Osteoblast (primary cell): Measurements from ENCODE around the gene ANXA9. TPM values are rescaled to one million over a fixed set of nuclear protein-coding genes. Genes with fewer than 3 reads are reported as not detected.

Experiments used
- DNase-seq: peaks from one replicate; pipeline ENCODE4 v3.0.0; 2011; ENCODE audit warnings: low spot score, mixed read lengths; ENCODE audit not compliant: insufficient read length; ENCODE audit errors: missing footprints
- H2AFZ ChIP-seq: 2 replicates; pipeline ENCODE4 v1.6.0; 2011; ENCODE audit warnings: mild to moderate bottlenecking, low read length
- H3K27ac ChIP-seq: 2 replicates; pipeline ENCODE4 v1.5.1; 2011; ENCODE audit warnings: mild to moderate bottlenecking, low read depth, low read length, moderate library complexity
- H3K27me3 ChIP-seq: 2 replicates; pipeline ENCODE4 v1.6.0; 2012; ENCODE audit warnings: mild to moderate bottlenecking, control low read depth, inconsistent platforms, low read length, moderate library complexity; ENCODE audit not compliant: insufficient read depth
- H3K36me3 ChIP-seq: 2 replicates; pipeline ENCODE4 v1.5.1; 2011; ENCODE audit warnings: mild to moderate bottlenecking, low read length, control low read depth, moderate library complexity; ENCODE audit not compliant: insufficient read depth
- H3K4me1 ChIP-seq: 2 replicates; pipeline ENCODE4 v1.5.1; 2011; ENCODE audit warnings: mild to moderate bottlenecking, low read length, control low read depth, moderate library complexity; ENCODE audit not compliant: insufficient read depth
- H3K4me2 ChIP-seq: 2 replicates; pipeline ENCODE4 v1.6.0; 2011; ENCODE audit warnings: mild to moderate bottlenecking, low read length; ENCODE audit not compliant: insufficient read depth
- H3K4me3 ChIP-seq: fragments of 200-600 bp; sonication (generic); 3 replicates; pipeline ENCODE4 v1.5.1; 2012; ENCODE audit warnings: mild to moderate bottlenecking, low read length, inconsistent platforms; ENCODE audit not compliant: insufficient read depth
- H3K79me2 ChIP-seq: 2 replicates; pipeline ENCODE4 v1.6.0; 2012; ENCODE audit warnings: mild to moderate bottlenecking, low read length, control low read depth, inconsistent platforms; ENCODE audit not compliant: insufficient read depth
- H3K9me3 ChIP-seq: 2 replicates; pipeline ENCODE4 v1.5.1; 2011; ENCODE audit warnings: low read depth, low read length, control low read depth
- H4K20me1 ChIP-seq: 2 replicates; pipeline ENCODE4 v1.6.0; 2012; ENCODE audit warnings: mild to moderate bottlenecking, low read length, control low read depth; ENCODE audit not compliant: insufficient read depth
- CTCF ChIP-seq: IDR thresholded peaks from 2 replicates; pipeline ENCODE4 v1.5.1; 2011; ENCODE audit warnings: mild to moderate bottlenecking, low read depth, low read length, moderate library complexity; ENCODE audit errors: extremely low read depth
- total RNA-seq: library from RNA; depleted of rRNA; stranded (reverse); fragments of >200 nt; gene quantifications from 2 replicates; pipeline ENCODE4 v1.2.3, GENCODE V29; 2012

ANXA9 gene
- total RNA-seq, 1 donor = under 0.01 TPM

- no peak for TF ChIP-seq CTCF
- Histone ChIP-seq H3K79me2 (peaks cover 30% of the 10 kb centered on the region), H2AFZ (peak overlapping the region; percentile 82), H3K4me3 (peak overlapping the region; percentile 99), H3K4me2 (peak overlapping the region; percentile 92), H4K20me1 (no peaks in the 10 kb centered on the region), H3K9me3 (no peaks in the 10 kb centered on the region), H3K27ac (peak overlapping the region; percentile 91), H3K36me3 (no peaks in the 10 kb centered on the region), H3K27me3 (no peaks in the 10 kb centered on the region), H3K4me1 (peaks cover 39% of the 10 kb centered on the region)
- DNase-seq = no peak
Measured at GRCh38 chr1:151007853-151008243, 25.8 kb downstream of the ANXA9 start.

DNA sequence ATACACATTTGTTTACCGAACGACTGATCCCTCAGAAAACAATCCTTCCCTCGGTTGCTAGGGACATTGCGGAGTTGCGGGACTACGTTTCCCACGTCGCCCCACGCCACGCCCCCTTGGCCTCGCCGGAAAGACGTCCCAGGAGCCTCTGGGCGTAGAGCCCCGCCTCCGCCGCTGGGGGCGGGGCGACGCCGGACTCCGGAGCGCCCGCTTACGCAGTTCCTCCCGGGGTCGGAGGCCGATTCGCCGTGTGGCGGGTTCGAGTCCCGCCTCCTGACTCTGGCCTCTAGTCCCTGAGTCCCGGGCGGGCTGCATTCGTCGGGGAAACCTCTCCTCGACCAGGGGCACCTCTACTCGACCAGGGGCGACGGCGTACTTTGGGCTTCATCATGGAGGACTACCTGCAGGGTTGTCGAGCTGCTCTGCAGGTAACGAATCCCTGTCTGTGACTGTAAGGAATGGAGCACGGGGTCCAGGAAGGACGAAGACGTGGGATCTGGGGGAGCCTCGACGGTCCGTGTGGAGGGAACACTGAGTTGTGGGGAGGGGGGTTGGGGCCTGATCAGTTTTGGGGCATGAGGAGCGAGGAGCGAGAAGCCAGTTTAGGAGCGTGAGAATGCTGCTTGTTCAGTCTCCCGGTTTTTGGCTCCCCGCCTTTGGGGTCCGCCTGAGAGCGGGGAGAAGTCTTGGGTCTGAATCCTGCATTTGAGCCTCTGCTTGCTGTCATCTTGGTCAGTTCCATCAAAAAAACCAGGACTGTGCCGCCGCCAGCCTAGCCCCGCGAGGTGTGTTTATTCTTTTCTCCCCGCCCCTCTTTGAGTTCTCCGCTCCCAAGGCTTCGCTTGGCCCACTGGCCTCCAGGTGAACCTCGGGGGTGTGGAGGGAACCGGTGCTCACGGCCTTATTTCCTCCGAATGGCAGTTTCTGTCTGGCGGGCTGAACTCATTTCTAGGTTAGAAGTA is 26.4 kb downstream of the ANXA9 start, which contains the start of gene PRUNE1:
Gene PRUNE1, plus strand, starts transcription at position 206 of the 962 bp plus-strand sequence. Its CDS starts 184 bp downstream, at position 390.
- DNase-seq = peak; percentile 97
- Histone ChIP-seq H3K9me3 (no peaks in the 10 kb centered on the region), H3K4me3 (peak within 1 kb of the TSS; percentile 99), H2AFZ (peak within 1 kb of the TSS; percentile 99), H4K20me1 (no peaks in the 10 kb centered on the region), H3K79me2 (peaks cover 30% of the 10 kb centered on the region), H3K4me2 (peak within 1 kb of the TSS; percentile 92), H3K27ac (peak within 1 kb of the TSS; percentile 91), H3K27me3 (no peaks in the 10 kb centered on the region), H3K4me1 (peaks cover 46% of the 10 kb centered on the region), H3K36me3 (no peaks in the 10 kb centered on the region)
- no peak for TF ChIP-seq CTCF

- no peak for TF ChIP-seq CTCF
- Histone ChIP-seq H3K4me1 (peaks cover 49% of the 10 kb centered on the region), H3K9me3 (no peaks in the 10 kb centered on the region), H3K27ac (peak overlapping the region; percentile 91), H3K36me3 (no peaks in the 10 kb centered on the region), H3K4me2 (peak overlapping the region; percentile 92), H4K20me1 (no peaks in the 10 kb centered on the region), H3K4me3 (peak overlapping the region; percentile 99), H3K27me3 (no peaks in the 10 kb centered on the region), H2AFZ (peak overlapping the region; percentile 99), H3K79me2 (peaks cover 30% of the 10 kb centered on the region)
- peak; percentile 82 for DNase-seq
Measured at GRCh38 chr1:151009206-151009587, 27.1 kb downstream of the ANXA9 start.

- Histone ChIP-seq H3K4me2 (peak overlapping the region; percentile 92), H3K4me3 (peak overlapping the region; percentile 99)
Measured at GRCh38 chr1:151009674-151010345, 27.7 kb downstream of the ANXA9 start.

More at GRCh38 chr1:151009674-151010345, 27.7 kb downstream of the ANXA9 start:
- Histone ChIP-seq H3K79me2 (peaks cover 26% of the 10 kb centered on the region), H3K27ac (peak overlapping the region; percentile 91), H3K9me3 (no peaks in the 10 kb centered on the region), H2AFZ (no peak overlapping the region), H4K20me1 (no peaks in the 10 kb centered on the region), H3K27me3 (no peaks in the 10 kb centered on the region), H3K36me3 (no peaks in the 10 kb centered on the region), H3K4me1 (peaks cover 48% of the 10 kb centered on the region)
- DNase-seq = no peak
- TF ChIP-seq CTCF = no peak
